GM12878 (cell line): ENCODE measurements around the gene SPAG6.
"Not testable (repeated sequence)": the region's sequence is repeated elsewhere in the genome, so short reads cannot be mapped to it uniquely, and the experiment has no call there.

ENCODE experiments used
- CTCF ChIP-seq, 3 experiments: IDR thresholded peaks in 2 of 3; conservative IDR thresholded peaks in 1 of 3; 2 replicates each; pipeline ENCODE4 v1.5.1; 2011; ENCODE audit warnings: low read depth in 3 of 3, low read length in 3 of 3, mild to moderate bottlenecking in 3 of 3, control low read depth in 2 of 3, moderate library complexity in 2 of 3, inconsistent platforms in 1 of 3, mixed read lengths in 1 of 3; ENCODE audit not compliant: control insufficient read depth in 2 of 3, insufficient read depth in 1 of 3; ENCODE audit errors: extremely low read depth in 1 of 3
- RAD21 ChIP-seq: IDR thresholded peaks from 2 replicates; pipeline ENCODE4 v1.6.1; 2011; ENCODE audit warnings: mild to moderate bottlenecking, low read depth, low read length, moderate library complexity; ENCODE audit not compliant: insufficient read depth

GRCh38 chr10:22310012-22310411, 35.3 kb upstream of the SPAG6 start:
- not testable (repeated sequence) for TF ChIP-seq CTCF (IDR thresholded peaks at IDR 0.05 in 2 of 3, conservative IDR thresholded peaks at IDR 0.05 in 1 of 3; ENCODE audit: control insufficient read depth in 2 of 3, extremely low read depth in 1 of 3, insufficient read depth in 1 of 3, low read depth in 3 of 3, low read length in 3 of 3); RAD21
